ENCODE results near the gene HIPK2. TPM values are rescaled to one million over a fixed set of nuclear protein-coding genes. Genes with fewer than 3 reads are reported as not detected.
A peak's percentile ranks its signal among the peaks of the same experiment; 100 is the strongest.

The HIPK2 gene
- total RNA-seq, 1 donor from 2014 or later = 75.8 TPM

GRCh38 chr7:139733751-139734150, 44.0 kb downstream of the HIPK2 start:
- Mint-ChIP-seq H3K4me3 (no peak overlapping the region), H3K27me3 (ENCODE audit: low read depth) (no peaks in the 10 kb centered on the region), H3K36me3 (peaks cover 16% of the 10 kb centered on the region), H3K27ac (no peak overlapping the region), H3K4me1 (peaks cover 12% of the 10 kb centered on the region), H3K9me3 (peaks cover 4% of the 10 kb centered on the region)
- no peak for TF ChIP-seq CTCF (IDR thresholded peaks at IDR 0.05; ENCODE audit: unreplicated experiment)
- DNase-seq (ENCODE audit: low spot score in 2 of 2, unreplicated experiment in 2 of 2) = no peak

- Mint-ChIP-seq H3K36me3 (peaks cover 22% of the 10 kb centered on the region), H3K4me3 (no peak overlapping the region), H3K4me1 (peaks cover 8% of the 10 kb centered on the region), H3K9me3 (peaks cover 7% of the 10 kb centered on the region), H3K27me3 (ENCODE audit: low read depth) (no peaks in the 10 kb centered on the region), H3K27ac (no peak overlapping the region)
- no peak for DNase-seq (ENCODE audit: low spot score in 2 of 2, unreplicated experiment in 2 of 2)
- no peak for TF ChIP-seq CTCF (IDR thresholded peaks at IDR 0.05; ENCODE audit: unreplicated experiment)
These were observed 45.2 kb downstream of the HIPK2 start for GRCh38 chr7:139732471-139733167.

GRCh38 chr7:139731802-139732470, 45.9 kb downstream of the HIPK2 start:
- DNase-seq (ENCODE audit: low spot score in 2 of 2, unreplicated experiment in 2 of 2) = no peak
- Mint-ChIP-seq H3K27ac (no peak overlapping the region), H3K9me3 (peaks cover 7% of the 10 kb centered on the region), H3K4me1 (peaks cover 8% of the 10 kb centered on the region), H3K36me3 (peaks cover 25% of the 10 kb centered on the region), H3K4me3 (no peak overlapping the region), H3K27me3 (ENCODE audit: low read depth) (no peaks in the 10 kb centered on the region)
- TF ChIP-seq CTCF (IDR thresholded peaks at IDR 0.05; ENCODE audit: unreplicated experiment) = no peak

- DNase-seq (ENCODE audit: low spot score in 2 of 2, unreplicated experiment in 2 of 2) = no peak
- H3K27me3 Mint-ChIP-seq (ENCODE audit: low read depth) = no peaks in the 10 kb centered on the region
- H3K4me3 Mint-ChIP-seq = no peak overlapping the region
- peak overlapping the region; percentile 6 for H3K27ac Mint-ChIP-seq
- peaks cover 23% of the 10 kb centered on the region for H3K36me3 Mint-ChIP-seq
- peaks cover 7% of the 10 kb centered on the region for H3K9me3 Mint-ChIP-seq
- no peak for TF ChIP-seq CTCF (IDR thresholded peaks at IDR 0.05; ENCODE audit: unreplicated experiment)
- H3K4me1 Mint-ChIP-seq = peaks cover 10% of the 10 kb centered on the region
These were observed 46.8 kb downstream of the HIPK2 start for GRCh38 chr7:139730746-139731612.

GRCh38 chr7:139728203-139728602, 49.6 kb downstream of the HIPK2 start:
- Mint-ChIP-seq H3K4me1 (peaks cover 10% of the 10 kb centered on the region), H3K9me3 (peaks cover 7% of the 10 kb centered on the region), H3K27ac (no peak overlapping the region), H3K4me3 (no peak overlapping the region), H3K36me3 (peaks cover 21% of the 10 kb centered on the region), H3K27me3 (ENCODE audit: low read depth) (no peaks in the 10 kb centered on the region)
- TF ChIP-seq CTCF (IDR thresholded peaks at IDR 0.05; ENCODE audit: unreplicated experiment) = no peak
- no peak for DNase-seq (ENCODE audit: low spot score in 2 of 2, unreplicated experiment in 2 of 2)

Data from mesothelial cell of epicardium (in vitro differentiated cells).